PFSK-1 (cell line): Measurements from ENCODE around the gene GUCY2C.

ENCODE experiments used
- FOXP2 ChIP-seq: optimal IDR thresholded peaks from 2 replicates; pipeline ENCODE3; 2011; ENCODE audit warnings: borderline replicate concordance, control low read depth, inconsistent platforms; ENCODE audit not compliant: insufficient read depth; ENCODE audit errors: extremely low read length, extremely low read depth
- POLR2AphosphoS5 ChIP-seq: IDR thresholded peaks from 2 replicates; pipeline ENCODE4 v1.6.1; 2012; ENCODE audit warnings: low read depth, mild to moderate bottlenecking, control low read depth, low read length, moderate library complexity
- SIN3A ChIP-seq: IDR thresholded peaks from 2 replicates; pipeline ENCODE4 v1.6.1; 2012; ENCODE audit warnings: mild to moderate bottlenecking, low read length, moderate library complexity, borderline replicate concordance; ENCODE audit not compliant: insufficient read depth
- TAF1 ChIP-seq: IDR thresholded peaks from 2 replicates; pipeline ENCODE4 v1.6.1; 2012; ENCODE audit warnings: low read length, control low read depth, borderline replicate concordance; ENCODE audit not compliant: insufficient read depth
- TF ChIP-seq, protein P1 (sequence below), 2 experiments: IDR thresholded peaks; 2 replicates each; pipeline versions ENCODE4 v1.6.1 to v1.8.0; 2011 to 2012; ENCODE audit warnings: low read depth in 2 of 2, low read length in 2 of 2, control low read depth in 1 of 2, inconsistent platforms in 1 of 2, mild to moderate bottlenecking in 1 of 2, moderate library complexity in 1 of 2; ENCODE audit not compliant: insufficient read depth in 1 of 2

Gene GUCY2C

DNA sequence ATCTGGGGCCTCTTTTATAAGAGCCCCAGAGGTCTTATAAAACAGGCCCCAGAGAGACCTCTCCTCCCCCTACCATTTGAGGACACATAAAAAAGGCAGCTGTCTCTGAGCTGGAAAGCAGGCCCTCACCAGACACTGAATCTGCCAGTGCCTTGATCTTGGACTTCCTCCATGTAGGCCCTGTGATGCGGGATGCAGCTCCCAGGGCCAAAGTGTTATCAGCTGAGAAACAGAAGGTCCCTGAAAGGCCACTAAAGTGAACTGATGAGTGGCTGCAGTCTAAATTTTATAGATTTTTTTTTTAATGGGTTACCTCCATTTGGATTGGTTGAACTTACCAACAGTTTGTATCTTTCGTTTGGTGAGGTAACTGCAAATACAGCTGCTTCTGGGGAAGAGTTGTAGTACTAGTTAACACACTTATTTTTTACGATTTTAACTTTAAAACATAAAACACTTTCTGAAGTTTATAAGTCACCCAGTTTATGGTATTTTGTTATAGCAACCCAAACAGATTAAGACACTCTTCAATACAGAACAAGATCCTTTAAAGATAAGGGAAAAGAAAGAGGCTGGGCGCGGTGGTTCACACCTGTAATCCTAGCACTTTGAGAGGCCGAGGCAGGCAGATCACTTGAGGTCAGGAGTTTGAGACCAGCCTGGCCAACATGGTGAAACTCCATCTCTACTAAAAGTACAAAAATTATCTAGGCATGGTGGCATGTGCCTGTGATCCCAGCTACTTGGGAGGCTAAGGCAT, 5.6 kb upstream of the GUCY2C start:
- TF ChIP-seq FOXP2 (no peak), SIN3A (no peak), POLR2AphosphoS5 (no peak), TAF1 (no peak)
- TF ChIP-seq, protein P1, sequence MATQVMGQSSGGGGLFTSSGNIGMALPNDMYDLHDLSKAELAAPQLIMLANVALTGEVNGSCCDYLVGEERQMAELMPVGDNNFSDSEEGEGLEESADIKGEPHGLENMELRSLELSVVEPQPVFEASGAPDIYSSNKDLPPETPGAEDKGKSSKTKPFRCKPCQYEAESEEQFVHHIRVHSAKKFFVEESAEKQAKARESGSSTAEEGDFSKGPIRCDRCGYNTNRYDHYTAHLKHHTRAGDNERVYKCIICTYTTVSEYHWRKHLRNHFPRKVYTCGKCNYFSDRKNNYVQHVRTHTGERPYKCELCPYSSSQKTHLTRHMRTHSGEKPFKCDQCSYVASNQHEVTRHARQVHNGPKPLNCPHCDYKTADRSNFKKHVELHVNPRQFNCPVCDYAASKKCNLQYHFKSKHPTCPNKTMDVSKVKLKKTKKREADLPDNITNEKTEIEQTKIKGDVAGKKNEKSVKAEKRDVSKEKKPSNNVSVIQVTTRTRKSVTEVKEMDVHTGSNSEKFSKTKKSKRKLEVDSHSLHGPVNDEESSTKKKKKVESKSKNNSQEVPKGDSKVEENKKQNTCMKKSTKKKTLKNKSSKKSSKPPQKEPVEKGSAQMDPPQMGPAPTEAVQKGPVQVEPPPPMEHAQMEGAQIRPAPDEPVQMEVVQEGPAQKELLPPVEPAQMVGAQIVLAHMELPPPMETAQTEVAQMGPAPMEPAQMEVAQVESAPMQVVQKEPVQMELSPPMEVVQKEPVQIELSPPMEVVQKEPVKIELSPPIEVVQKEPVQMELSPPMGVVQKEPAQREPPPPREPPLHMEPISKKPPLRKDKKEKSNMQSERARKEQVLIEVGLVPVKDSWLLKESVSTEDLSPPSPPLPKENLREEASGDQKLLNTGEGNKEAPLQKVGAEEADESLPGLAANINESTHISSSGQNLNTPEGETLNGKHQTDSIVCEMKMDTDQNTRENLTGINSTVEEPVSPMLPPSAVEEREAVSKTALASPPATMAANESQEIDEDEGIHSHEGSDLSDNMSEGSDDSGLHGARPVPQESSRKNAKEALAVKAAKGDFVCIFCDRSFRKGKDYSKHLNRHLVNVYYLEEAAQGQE (IDR thresholded peaks at IDR 0.05; ENCODE audit: insufficient read depth in 1 of 2, low read depth in 2 of 2, low read length in 2 of 2), result no peak

DNA sequence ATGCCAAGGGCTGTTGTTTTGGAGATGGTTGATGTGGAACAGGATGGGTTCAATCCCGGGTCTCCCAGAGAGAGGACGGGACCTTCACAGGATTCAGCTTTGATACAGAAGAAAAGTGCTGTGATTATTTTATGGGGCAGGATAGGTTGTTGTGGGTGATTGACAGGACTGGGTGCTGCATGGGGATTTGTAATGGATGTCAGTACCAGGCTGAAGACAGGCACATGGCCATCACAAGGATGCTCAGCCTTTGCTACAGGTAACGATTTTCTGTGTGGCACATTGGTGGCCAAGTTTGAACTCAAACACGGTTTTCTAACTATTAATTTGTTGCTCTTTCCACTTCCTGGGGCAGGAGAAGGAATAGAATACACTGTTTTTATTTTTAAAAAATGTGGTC, 4.5 kb upstream of the GUCY2C start:
- TF ChIP-seq, protein P1 (IDR thresholded peaks at IDR 0.05; ENCODE audit: insufficient read depth in 1 of 2, low read depth in 2 of 2, low read length in 2 of 2), result no peak
- TF ChIP-seq POLR2AphosphoS5 (no peak), SIN3A (no peak), TAF1 (no peak), FOXP2 (no peak)

DNA sequence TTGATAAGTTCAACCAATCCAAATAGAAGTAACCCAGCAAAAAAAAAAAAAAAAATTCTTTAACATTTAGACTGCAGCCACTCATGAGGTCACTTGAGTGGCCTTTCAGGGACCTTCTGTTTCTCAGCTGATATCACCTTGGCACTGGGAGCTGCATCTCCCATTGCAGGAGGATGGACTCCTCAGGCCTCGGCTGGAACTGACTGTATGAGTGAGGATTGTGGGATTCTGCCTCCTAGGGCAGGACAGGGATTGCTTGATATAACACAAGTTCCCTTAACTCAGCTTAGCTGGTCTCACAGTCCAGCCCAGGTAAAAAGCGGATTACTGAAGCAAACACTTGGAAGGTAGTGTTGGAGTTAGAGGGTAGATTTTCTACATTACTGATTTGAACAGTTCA, 3.5 kb upstream of the GUCY2C start:
- no peak for TF ChIP-seq TAF1
- TF ChIP-seq POLR2AphosphoS5, result no peak
- TF ChIP-seq FOXP2, result no peak
- TF ChIP-seq, protein P1 (IDR thresholded peaks at IDR 0.05; ENCODE audit: insufficient read depth in 1 of 2, low read depth in 2 of 2, low read length in 2 of 2), result no peak
- no peak for TF ChIP-seq SIN3A

DNA sequence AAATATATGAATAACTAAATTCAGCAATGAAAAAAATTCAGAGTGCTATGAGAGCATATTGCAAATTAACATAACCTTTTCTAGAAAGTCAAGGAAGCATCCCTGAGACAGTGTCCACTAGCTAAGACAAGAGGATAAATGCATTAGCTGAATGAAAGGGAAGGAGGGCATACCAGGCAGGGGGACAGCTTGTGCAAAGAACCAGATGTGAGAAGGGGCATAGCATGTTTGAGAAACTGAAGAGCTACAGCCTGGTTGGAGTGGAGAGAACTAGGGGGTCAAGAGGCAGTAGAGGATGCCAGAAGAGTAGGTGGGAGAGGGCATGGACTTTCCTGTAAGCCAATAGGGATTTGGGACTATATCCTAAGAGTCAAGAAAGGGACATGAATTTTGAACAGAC, 2.2 kb upstream of the GUCY2C start:
- TF ChIP-seq FOXP2, result no peak
- TF ChIP-seq, protein P1 (IDR thresholded peaks at IDR 0.05; ENCODE audit: insufficient read depth in 1 of 2, low read depth in 2 of 2, low read length in 2 of 2), result no peak

DNA sequence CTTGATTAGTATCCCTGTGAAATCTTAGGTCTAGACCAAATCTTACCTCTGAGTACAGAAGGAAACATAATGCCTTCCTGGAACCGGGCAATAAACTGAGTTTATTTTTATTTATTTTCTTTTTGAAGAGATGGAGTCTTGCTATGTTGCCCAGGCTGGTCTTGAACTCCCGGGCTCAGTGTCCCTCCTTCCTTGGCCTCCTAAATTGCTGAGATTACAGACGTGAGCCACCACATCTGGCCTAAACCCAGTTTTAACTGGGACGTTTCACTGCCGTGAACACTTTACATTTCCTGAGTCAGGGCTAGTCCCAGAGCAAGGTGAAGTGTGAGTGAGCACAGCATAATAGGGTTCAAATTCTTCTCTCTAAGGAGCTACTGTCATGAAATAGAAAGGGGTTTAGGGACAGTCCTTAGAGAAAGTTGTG, 671 bp downstream of the GUCY2C start:
- TF ChIP-seq SIN3A, result no peak
- TF ChIP-seq, protein P1 (IDR thresholded peaks at IDR 0.05; ENCODE audit: insufficient read depth in 1 of 2, low read depth in 2 of 2, low read length in 2 of 2), result no peak
- TF ChIP-seq POLR2AphosphoS5, result no peak
- no peak for TF ChIP-seq TAF1
- no peak for TF ChIP-seq FOXP2
